Measurements from ENCODE around the gene ENTHD1.

DNA sequence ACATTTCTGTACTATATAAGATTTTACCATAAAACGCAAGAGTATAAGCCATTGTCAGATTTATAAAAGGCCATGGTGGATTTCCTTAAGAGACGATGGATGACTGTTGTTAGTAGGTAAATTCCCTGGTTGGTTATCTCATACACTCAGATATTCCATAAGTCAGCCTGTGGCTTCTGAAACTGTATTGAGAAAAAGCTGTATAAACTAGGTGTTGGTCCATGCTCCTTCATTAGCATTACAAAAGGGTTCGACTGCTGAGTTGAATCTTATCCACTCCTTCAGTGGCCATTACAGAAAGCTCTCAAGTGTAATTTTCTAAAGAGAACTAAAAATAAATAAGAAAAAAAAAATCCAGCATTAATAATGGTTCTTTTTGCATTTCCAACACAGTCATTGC lies 12.6 kb upstream of the ENTHD1 start:
- TF ChIP-seq ZNF384 (IDR thresholded peaks at IDR 0.05) (no peak), SUZ12 (IDR thresholded peaks at IDR 0.05) (no peak), FOXM1 (IDR thresholded peaks at IDR 0.05; ENCODE audit: borderline replicate concordance) (no peak), FOXK2 (IDR thresholded peaks at IDR 0.05) (no peak), SP1 (IDR thresholded peaks at IDR 0.05) (no peak), FOXA1 (IDR thresholded peaks at IDR 0.05) (no peak), HDGF (IDR thresholded peaks at IDR 0.05; ENCODE audit: borderline replicate concordance) (no peak), ELF4 (IDR thresholded peaks at IDR 0.05) (no peak), TARDBP (IDR thresholded peaks at IDR 0.05) (no peak), ARNT (IDR thresholded peaks at IDR 0.05) (no peak), NFRKB (IDR thresholded peaks at IDR 0.05) (no peak), CTBP1 (IDR thresholded peaks at IDR 0.05; ENCODE audit: borderline replicate concordance) (no peak)
- TF ChIP-seq, protein P1, sequence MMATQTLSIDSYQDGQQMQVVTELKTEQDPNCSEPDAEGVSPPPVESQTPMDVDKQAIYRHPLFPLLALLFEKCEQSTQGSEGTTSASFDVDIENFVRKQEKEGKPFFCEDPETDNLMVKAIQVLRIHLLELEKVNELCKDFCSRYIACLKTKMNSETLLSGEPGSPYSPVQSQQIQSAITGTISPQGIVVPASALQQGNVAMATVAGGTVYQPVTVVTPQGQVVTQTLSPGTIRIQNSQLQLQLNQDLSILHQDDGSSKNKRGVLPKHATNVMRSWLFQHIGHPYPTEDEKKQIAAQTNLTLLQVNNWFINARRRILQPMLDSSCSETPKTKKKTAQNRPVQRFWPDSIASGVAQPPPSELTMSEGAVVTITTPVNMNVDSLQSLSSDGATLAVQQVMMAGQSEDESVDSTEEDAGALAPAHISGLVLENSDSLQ (IDR thresholded peaks at IDR 0.05) = no peak

Measured in HEK293T (cell line).